WTC11 (cell line): ENCODE results near the gene ST6GALNAC3. TPM values are rescaled to one million over a fixed set of nuclear protein-coding genes. Genes with fewer than 3 reads are reported as not detected.

Experiments
- ATAC-seq: fragments of 200-7000 bp; cut with Tn5 transposase; 2 replicates; pipeline ENCODE4 v1.10.0; 2021; ENCODE audit warnings: mild to moderate bottlenecking, moderate library complexity
- CTCF ChIA-PET: fragments of 300-600 bp; sonication (Branson Sonifier 250); formaldehyde crosslinking; loops from one replicate; lab custom pipeline; 2021; ENCODE audit warnings: antibody characterized with exemption; lab: Charles Lee
- POLR2A ChIA-PET: fragments of 350-600 bp; sonication (Branson Sonifier 250); formaldehyde crosslinking; loops from one replicate; lab custom pipeline; 2021; ENCODE audit warnings: antibody characterized with exemption; lab: Charles Lee
- DNase-seq: peaks from one replicate; pipeline ENCODE4 v3.0.0; 2021; ENCODE audit warnings: low spot score
- H3K27ac Mint-ChIP-seq: 2 replicates; pipeline ENCODE4 v1.8.0; 2021; ENCODE audit warnings: mixed read lengths
- H3K27me3 Mint-ChIP-seq: 2 replicates; pipeline ENCODE4 v1.8.0; 2021; ENCODE audit warnings: low read depth, mild to moderate bottlenecking, moderate library complexity, mixed read lengths
- H3K36me3 Mint-ChIP-seq: 2 replicates; pipeline ENCODE4 v1.8.0; 2021; ENCODE audit warnings: mixed read lengths
- H3K4me1 Mint-ChIP-seq: 2 replicates; pipeline ENCODE4 v1.8.0; 2022; ENCODE audit warnings: mixed read lengths
- H3K4me3 Mint-ChIP-seq: 2 replicates; pipeline ENCODE4 v1.8.0; 2021; ENCODE audit warnings: mild to moderate bottlenecking, moderate library complexity, mixed read lengths
- H3K9me3 Mint-ChIP-seq: 2 replicates; pipeline ENCODE4 v1.8.0; 2021; ENCODE audit warnings: mixed read lengths
- CBFB ChIP-seq: sonication (generic); formaldehyde crosslinking; IDR thresholded peaks from 2 replicates; pipeline ENCODE4 v1.8.1; 2022; ENCODE audit warnings: mild to moderate bottlenecking, low read depth, missing genetic modification reagents
- CREM ChIP-seq: sonication (generic); formaldehyde crosslinking; IDR thresholded peaks from 2 replicates; pipeline ENCODE4 v1.8.1; 2022; ENCODE audit warnings: mild to moderate bottlenecking, missing genetic modification reagents, moderate library complexity
- EMX1 ChIP-seq: fragments of 250-450 bp; sonication (Bioruptor Pico); IDR thresholded peaks from 2 replicates; pipeline ENCODE4 v1.8.0; 2021; ENCODE audit warnings: mild to moderate bottlenecking
- GABPB1 ChIP-seq: sonication (generic); formaldehyde crosslinking; IDR thresholded peaks from 2 replicates; pipeline ENCODE4 v1.8.1; 2023; ENCODE audit warnings: mild to moderate bottlenecking, missing genetic modification reagents
- GTF2I ChIP-seq: fragments of 250-450 bp; sonication (Bioruptor Pico); conservative IDR thresholded peaks from 2 replicates; pipeline ENCODE4 v1.4.0; 2021; ENCODE audit warnings: mild to moderate bottlenecking
- NFE2L1 ChIP-seq: sonication (generic); formaldehyde crosslinking; IDR thresholded peaks from 2 replicates; pipeline ENCODE4 v1.8.1; 2023; ENCODE audit warnings: missing genetic modification reagents
- NR1H2 ChIP-seq: sonication (generic); formaldehyde crosslinking; IDR thresholded peaks from 2 replicates; pipeline ENCODE4 v1.9.0; 2021; ENCODE audit warnings: mild to moderate bottlenecking, moderate library complexity, missing genetic modification reagents
- OVOL2 ChIP-seq: fragments of 250-450 bp; sonication (Bioruptor Pico); IDR thresholded peaks from 2 replicates; pipeline ENCODE4 v1.9.0; 2021; ENCODE audit warnings: mild to moderate bottlenecking, borderline replicate concordance
- TEAD4 ChIP-seq: sonication (generic); formaldehyde crosslinking; IDR thresholded peaks from 2 replicates; pipeline ENCODE4 v1.8.0; 2022; ENCODE audit warnings: mild to moderate bottlenecking, missing genetic modification reagents
- TP53 ChIP-seq: sonication (generic); formaldehyde crosslinking; IDR thresholded peaks from 2 replicates; pipeline ENCODE4 v1.8.1; 2023; ENCODE audit warnings: mild to moderate bottlenecking, missing genetic modification reagents
- ZBTB21 ChIP-seq: sonication (generic); formaldehyde crosslinking; IDR thresholded peaks from 2 replicates; pipeline ENCODE4 v1.8.1; 2023; ENCODE audit warnings: mild to moderate bottlenecking, missing genetic modification reagents, borderline replicate concordance
- ZNF263 ChIP-seq: sonication (generic); formaldehyde crosslinking; IDR thresholded peaks from 2 replicates; pipeline ENCODE4 v1.8.1; 2022; ENCODE audit warnings: low read depth, mild to moderate bottlenecking, moderate library complexity, missing genetic modification reagents
- ZNF671 ChIP-seq: fragments of 250-450 bp; sonication (Bioruptor Pico); IDR thresholded peaks from 2 replicates; pipeline ENCODE4 v1.8.0; 2021; ENCODE audit warnings: mild to moderate bottlenecking
- total RNA-seq: library from RNA; stranded (reverse); gene quantifications from 3 replicates; pipeline ENCODE4 v1.2.3, GENCODE V29; 2021
- TF ChIP-seq, protein P1 (sequence below): fragments of 250-450 bp; sonication (Bioruptor Pico); IDR thresholded peaks from 2 replicates; pipeline ENCODE4 v1.9.0; 2021; ENCODE audit warnings: mild to moderate bottlenecking, borderline replicate concordance
- TF ChIP-seq, protein P2 (sequence below): sonication (generic); formaldehyde crosslinking; IDR thresholded peaks from 2 replicates; pipeline ENCODE4 v1.8.1; 2023; ENCODE audit warnings: mild to moderate bottlenecking, missing genetic modification reagents
- TF ChIP-seq, protein P3 (sequence below): sonication (generic); formaldehyde crosslinking; conservative IDR thresholded peaks from 2 replicates; pipeline ENCODE4 v1.8.1; 2023; ENCODE audit warnings: mild to moderate bottlenecking, low read depth, missing genetic modification reagents, moderate library complexity
- TF ChIP-seq, protein P4 (sequence below): sonication (generic); formaldehyde crosslinking; IDR thresholded peaks from 2 replicates; pipeline ENCODE4 v1.8.1; 2022; ENCODE audit warnings: mild to moderate bottlenecking, missing genetic modification reagents, moderate library complexity, borderline replicate concordance

ST6GALNAC3 gene
- total RNA-seq, 1 experiment from 2014 or later, result 11.9 TPM

DNA sequence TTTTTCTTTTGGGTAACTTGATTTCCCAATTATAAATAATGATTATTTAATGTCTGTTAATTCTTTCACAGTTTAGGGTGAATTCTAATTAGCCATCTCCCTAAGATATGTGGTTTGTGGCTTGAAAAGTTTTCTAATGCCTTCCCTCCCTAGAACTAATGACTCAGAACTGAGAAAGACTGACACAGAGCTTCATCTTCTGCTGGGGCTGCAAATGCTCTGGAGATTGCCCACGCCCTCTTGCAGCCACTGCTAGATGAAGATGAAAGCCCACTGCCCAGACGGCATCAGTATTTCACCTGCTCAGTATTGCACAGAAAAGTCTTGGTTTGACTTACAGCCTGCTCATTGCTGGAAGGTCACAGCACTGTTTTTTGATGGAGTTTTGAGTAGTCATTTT is 101.5 kb downstream of the ST6GALNAC3 start (continued):
- TF ChIP-seq GTF2I (CRISPR knock-in tag) (no peak), CBFB (CRISPR knock-in tag) (no peak)

DNA sequence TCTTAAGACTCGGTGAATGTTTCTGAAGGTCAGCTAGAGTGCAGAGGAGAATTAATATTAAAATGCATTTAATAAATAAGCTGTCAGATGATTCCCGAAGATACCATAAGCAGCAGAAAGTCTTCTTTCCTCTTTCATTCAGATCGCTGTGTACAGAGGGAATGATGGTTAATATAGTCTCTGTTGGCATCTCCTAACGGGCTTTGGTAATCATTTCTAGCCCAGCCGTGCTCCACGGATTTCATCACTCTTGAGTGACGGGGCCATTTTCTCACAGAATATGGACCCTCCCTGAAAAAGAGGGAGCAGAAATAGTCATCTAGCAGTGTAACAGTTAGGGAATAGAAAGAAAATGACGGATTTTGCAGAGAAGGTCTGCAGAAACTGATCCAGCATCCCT is 103.1 kb downstream of the ST6GALNAC3 start:
- POLR2A ChIA-PET, result no interaction called here
- TF ChIP-seq, protein P1, sequence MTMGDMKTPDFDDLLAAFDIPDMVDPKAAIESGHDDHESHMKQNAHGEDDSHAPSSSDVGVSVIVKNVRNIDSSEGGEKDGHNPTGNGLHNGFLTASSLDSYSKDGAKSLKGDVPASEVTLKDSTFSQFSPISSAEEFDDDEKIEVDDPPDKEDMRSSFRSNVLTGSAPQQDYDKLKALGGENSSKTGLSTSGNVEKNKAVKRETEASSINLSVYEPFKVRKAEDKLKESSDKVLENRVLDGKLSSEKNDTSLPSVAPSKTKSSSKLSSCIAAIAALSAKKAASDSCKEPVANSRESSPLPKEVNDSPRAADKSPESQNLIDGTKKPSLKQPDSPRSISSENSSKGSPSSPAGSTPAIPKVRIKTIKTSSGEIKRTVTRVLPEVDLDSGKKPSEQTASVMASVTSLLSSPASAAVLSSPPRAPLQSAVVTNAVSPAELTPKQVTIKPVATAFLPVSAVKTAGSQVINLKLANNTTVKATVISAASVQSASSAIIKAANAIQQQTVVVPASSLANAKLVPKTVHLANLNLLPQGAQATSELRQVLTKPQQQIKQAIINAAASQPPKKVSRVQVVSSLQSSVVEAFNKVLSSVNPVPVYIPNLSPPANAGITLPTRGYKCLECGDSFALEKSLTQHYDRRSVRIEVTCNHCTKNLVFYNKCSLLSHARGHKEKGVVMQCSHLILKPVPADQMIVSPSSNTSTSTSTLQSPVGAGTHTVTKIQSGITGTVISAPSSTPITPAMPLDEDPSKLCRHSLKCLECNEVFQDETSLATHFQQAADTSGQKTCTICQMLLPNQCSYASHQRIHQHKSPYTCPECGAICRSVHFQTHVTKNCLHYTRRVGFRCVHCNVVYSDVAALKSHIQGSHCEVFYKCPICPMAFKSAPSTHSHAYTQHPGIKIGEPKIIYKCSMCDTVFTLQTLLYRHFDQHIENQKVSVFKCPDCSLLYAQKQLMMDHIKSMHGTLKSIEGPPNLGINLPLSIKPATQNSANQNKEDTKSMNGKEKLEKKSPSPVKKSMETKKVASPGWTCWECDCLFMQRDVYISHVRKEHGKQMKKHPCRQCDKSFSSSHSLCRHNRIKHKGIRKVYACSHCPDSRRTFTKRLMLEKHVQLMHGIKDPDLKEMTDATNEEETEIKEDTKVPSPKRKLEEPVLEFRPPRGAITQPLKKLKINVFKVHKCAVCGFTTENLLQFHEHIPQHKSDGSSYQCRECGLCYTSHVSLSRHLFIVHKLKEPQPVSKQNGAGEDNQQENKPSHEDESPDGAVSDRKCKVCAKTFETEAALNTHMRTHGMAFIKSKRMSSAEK (CRISPR knock-in tag), result no peak
- TF ChIP-seq CBFB (CRISPR knock-in tag) (no peak), ZBTB21 (no peak), ZNF671 (CRISPR knock-in tag) (no peak), OVOL2 (CRISPR knock-in tag) (no peak), GTF2I (CRISPR knock-in tag) (no peak), NR1H2 (no peak), GABPB1 (CRISPR knock-in tag) (no peak), ZNF263 (CRISPR knock-in tag) (no peak), TP53 (no peak), TEAD4 (CRISPR knock-in tag) (no peak), NFE2L1 (no peak), EMX1 (no peak), CREM (CRISPR knock-in tag) (no peak)
- TF ChIP-seq, protein P2, sequence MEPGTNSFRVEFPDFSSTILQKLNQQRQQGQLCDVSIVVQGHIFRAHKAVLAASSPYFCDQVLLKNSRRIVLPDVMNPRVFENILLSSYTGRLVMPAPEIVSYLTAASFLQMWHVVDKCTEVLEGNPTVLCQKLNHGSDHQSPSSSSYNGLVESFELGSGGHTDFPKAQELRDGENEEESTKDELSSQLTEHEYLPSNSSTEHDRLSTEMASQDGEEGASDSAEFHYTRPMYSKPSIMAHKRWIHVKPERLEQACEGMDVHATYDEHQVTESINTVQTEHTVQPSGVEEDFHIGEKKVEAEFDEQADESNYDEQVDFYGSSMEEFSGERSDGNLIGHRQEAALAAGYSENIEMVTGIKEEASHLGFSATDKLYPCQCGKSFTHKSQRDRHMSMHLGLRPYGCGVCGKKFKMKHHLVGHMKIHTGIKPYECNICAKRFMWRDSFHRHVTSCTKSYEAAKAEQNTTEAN, result no peak
- TF ChIP-seq, protein P3, sequence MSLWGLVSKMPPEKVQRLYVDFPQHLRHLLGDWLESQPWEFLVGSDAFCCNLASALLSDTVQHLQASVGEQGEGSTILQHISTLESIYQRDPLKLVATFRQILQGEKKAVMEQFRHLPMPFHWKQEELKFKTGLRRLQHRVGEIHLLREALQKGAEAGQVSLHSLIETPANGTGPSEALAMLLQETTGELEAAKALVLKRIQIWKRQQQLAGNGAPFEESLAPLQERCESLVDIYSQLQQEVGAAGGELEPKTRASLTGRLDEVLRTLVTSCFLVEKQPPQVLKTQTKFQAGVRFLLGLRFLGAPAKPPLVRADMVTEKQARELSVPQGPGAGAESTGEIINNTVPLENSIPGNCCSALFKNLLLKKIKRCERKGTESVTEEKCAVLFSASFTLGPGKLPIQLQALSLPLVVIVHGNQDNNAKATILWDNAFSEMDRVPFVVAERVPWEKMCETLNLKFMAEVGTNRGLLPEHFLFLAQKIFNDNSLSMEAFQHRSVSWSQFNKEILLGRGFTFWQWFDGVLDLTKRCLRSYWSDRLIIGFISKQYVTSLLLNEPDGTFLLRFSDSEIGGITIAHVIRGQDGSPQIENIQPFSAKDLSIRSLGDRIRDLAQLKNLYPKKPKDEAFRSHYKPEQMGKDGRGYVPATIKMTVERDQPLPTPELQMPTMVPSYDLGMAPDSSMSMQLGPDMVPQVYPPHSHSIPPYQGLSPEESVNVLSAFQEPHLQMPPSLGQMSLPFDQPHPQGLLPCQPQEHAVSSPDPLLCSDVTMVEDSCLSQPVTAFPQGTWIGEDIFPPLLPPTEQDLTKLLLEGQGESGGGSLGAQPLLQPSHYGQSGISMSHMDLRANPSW (CRISPR knock-in tag), result no peak
- TF ChIP-seq, protein P4, sequence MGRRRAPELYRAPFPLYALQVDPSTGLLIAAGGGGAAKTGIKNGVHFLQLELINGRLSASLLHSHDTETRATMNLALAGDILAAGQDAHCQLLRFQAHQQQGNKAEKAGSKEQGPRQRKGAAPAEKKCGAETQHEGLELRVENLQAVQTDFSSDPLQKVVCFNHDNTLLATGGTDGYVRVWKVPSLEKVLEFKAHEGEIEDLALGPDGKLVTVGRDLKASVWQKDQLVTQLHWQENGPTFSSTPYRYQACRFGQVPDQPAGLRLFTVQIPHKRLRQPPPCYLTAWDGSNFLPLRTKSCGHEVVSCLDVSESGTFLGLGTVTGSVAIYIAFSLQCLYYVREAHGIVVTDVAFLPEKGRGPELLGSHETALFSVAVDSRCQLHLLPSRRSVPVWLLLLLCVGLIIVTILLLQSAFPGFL (CRISPR knock-in tag), result no peak
- H3K9me3 Mint-ChIP-seq, result peaks cover 30% of the 10 kb centered on the region

More for the DNA sequence above, 103.1 kb downstream of the ST6GALNAC3 start:
- no peak overlapping the region for H3K4me3 Mint-ChIP-seq
- H3K4me1 Mint-ChIP-seq, result peaks cover 18% of the 10 kb centered on the region
- H3K27me3 Mint-ChIP-seq, result no peaks in the 10 kb centered on the region
- ATAC-seq, result no peak
- CTCF ChIA-PET, result interaction anchor here (2.7 kb wide), 1 partner anchor 23 kb away, joined by 9 read pairs; no protein-coding TSS in a partner anchor
- H3K27ac Mint-ChIP-seq, result no peak overlapping the region
- peaks cover 15% of the 10 kb centered on the region for H3K36me3 Mint-ChIP-seq
- DNase-seq, result no peak
